ENCODE measurements around the gene STIP1.

GRCh38 chr11:64156235-64157011, 29.5 kb upstream of the STIP1 start:
- TF ChIP-seq ZNF207 (IDR thresholded peaks at IDR 0.05; ENCODE audit: borderline replicate concordance) (no peak), E4F1 (IDR thresholded peaks at IDR 0.05; ENCODE audit: borderline replicate concordance, partially characterized antibody) (no peak), CHD1 (IDR thresholded peaks at IDR 0.05; ENCODE audit: low read depth, low read length) (no peak), DPF2 (IDR thresholded peaks at IDR 0.05) (no peak), CTCF (IDR thresholded peaks at IDR 0.05 in 2 of 3, conservative IDR thresholded peaks at IDR 0.05 in 1 of 3; ENCODE audit: control insufficient read depth in 2 of 3, extremely low read depth in 1 of 3, insufficient read depth in 1 of 3, low read depth in 3 of 3, low read length in 3 of 3) (no peak), USF1 (IDR thresholded peaks at IDR 0.05; ENCODE audit: borderline replicate concordance, extremely low read length, insufficient read depth, low read depth, low read length) (no peak), ZNF24 (IDR thresholded peaks at IDR 0.05) (no peak), BRCA1 (IDR thresholded peaks at IDR 0.05; ENCODE audit: low read depth, low read length) (no peak), CEBPZ (IDR thresholded peaks at IDR 0.05; ENCODE audit: low read depth, low read length) (no peak), PKNOX1 (IDR thresholded peaks at IDR 0.05) (no peak)
- TF ChIP-seq, protein P1, sequence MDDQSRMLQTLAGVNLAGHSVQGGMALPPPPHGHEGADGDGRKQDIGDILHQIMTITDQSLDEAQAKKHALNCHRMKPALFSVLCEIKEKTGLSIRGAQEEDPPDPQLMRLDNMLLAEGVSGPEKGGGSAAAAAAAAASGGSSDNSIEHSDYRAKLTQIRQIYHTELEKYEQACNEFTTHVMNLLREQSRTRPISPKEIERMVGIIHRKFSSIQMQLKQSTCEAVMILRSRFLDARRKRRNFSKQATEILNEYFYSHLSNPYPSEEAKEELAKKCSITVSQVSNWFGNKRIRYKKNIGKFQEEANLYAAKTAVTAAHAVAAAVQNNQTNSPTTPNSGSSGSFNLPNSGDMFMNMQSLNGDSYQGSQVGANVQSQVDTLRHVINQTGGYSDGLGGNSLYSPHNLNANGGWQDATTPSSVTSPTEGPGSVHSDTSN (IDR thresholded peaks at IDR 0.05; ENCODE audit: insufficient replicate concordance, low read depth, low read length): no peak

Data from GM12878 (cell line).